BLaER1 treated with 17β-estradiol and CSF1 and Interleukin-3, amounts not matched to agents 10 nM and 100 nM (cell line): ENCODE data around the gene LPCAT1.
A peak's percentile ranks its signal among the peaks of the same experiment; 100 is the strongest.

Source experiments
- H3K27ac ChIP-seq, 11 experiments: shearing (Covaris generic); formaldehyde crosslinking; 2 replicates each; pipeline ENCODE4 v1.8.1; 2022
- H3K27me3 ChIP-seq, 11 experiments: shearing (Covaris generic); formaldehyde crosslinking; 2 replicates each; pipeline ENCODE4 v1.8.1; 2022
- H3K36me3 ChIP-seq, 11 experiments: shearing (Covaris generic); formaldehyde crosslinking; 2 replicates each; pipeline ENCODE4 v1.8.1; 2022
- H3K4me1 ChIP-seq, 10 experiments: shearing (Covaris generic); formaldehyde crosslinking; 2 replicates each; pipeline ENCODE4 v1.8.1; 2022
- H3K4me2 ChIP-seq, 11 experiments: shearing (Covaris generic); formaldehyde crosslinking; 2 replicates each; pipeline ENCODE4 v1.8.1; 2022
- H3K4me3 ChIP-seq, 10 experiments: shearing (Covaris generic); formaldehyde crosslinking; 2 replicates each; pipeline ENCODE4 v1.8.1; 2022
- H3K9ac ChIP-seq, 11 experiments: shearing (Covaris generic); formaldehyde crosslinking; 2 replicates each; pipeline ENCODE4 v1.8.1; 2022
- H3K9me3 ChIP-seq, 11 experiments: shearing (Covaris generic); formaldehyde crosslinking; replicated peaks in 1 of 11; 2 replicates each; pipeline ENCODE4 v1.8.1; 2022
- H4K20me1 ChIP-seq, 11 experiments: shearing (Covaris generic); formaldehyde crosslinking; 2 replicates each; pipeline ENCODE4 v1.8.1; 2022
- Cebpa-rat ChIP-seq, 11 experiments: shearing (Covaris generic); IDR thresholded peaks; 2 replicates each; pipeline ENCODE4 v1.8.1; 2022

LPCAT1 gene

DNA sequence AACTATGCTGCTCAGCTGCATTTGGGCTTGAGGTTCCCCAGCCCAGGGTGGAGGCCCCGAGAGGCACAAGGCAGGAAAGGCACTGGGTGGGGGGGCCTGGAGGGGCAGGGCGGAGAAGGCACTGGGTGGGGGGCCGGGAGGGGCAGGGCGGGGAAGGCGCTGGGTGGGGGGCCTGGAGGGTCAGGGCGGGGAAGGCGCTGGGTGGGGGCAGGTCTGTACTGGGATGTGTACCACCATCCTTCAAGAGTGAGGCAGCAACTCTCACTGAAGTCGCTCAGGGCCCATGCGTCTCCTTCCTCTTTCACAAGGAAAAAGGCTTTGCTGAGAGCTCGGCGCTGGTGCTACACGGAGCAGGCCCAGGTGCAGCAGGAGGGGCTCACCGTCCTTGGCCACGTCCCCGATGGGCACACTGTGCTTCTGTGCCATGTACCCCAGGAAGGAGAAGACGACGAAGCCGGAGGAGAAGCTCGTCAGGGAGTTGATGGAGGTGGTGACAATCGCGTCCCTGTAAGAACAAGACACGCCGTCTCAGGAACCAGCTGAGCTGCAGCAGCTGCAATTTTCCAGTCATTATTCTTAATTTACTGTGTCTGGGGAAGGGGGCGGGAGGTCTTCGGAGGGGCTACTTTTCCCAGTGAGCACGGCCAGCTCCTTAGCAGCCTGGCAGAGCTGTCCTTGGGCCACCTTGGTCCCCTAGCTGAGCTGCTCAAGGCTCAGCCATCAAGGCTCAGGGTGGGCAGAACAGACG is 109.3 kb downstream of the LPCAT1 start:
- H3K27ac ChIP-seq = no peak overlapping the region

DNA sequence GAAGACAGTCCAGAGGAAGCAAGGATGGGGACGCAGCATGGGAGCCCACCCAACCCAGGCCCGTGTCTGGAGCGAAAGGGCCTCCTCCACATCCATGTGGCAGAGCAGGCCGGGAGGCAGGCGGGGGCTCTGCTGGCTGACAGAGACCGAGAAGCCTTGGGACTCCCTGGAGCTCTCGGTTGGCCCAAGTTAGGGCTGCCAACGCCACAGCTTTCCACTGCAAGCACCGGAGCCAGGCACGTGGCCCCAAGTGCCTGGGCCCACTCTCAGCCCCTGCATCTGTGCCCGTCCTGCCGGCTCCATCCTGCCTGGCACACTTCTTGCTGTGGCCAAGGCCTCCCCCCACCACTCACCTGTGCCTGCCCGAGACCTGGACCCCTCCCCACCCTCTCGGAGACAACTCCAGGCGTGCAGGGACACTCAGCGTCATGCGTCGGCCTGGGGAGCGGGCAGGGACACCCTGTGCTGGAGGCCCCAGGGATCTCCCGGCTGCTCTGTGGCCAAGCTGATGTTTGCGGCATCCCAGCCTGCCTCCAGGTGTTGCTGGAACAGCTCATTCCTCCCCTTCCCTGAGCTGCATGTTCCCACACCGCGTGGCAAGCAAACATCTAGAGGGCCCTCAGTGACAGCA is 110.0 kb downstream of the LPCAT1 start:
- TF ChIP-seq Cebpa-rat (IDR thresholded peaks at IDR 0.05) = no peak
- Histone ChIP-seq H4K20me1 (peaks cover 0 to 40% (median 0%) of the 10 kb centered on the region in 11 experiments; a peak in 7 of 22 replicates), H3K9ac (no peak overlapping the region), H3K4me3 (no peak overlapping the region), H3K4me1 (peaks cover 12 to 79% (median 57%) of the 10 kb centered on the region in 10 experiments), H3K27ac (no peak overlapping the region), H3K4me2 (peak overlapping the region in 8 of 11 experiments; percentile 30 to 91 (median 82); a peak in 15 of 22 replicates), H3K27me3 (no peaks in the 10 kb centered on the region; a peak in 1 of 22 replicates), H3K36me3 (no peaks in the 10 kb centered on the region), H3K9me3 (peaks cover 0 to 27% (median 16%) of the 10 kb centered on the region in 11 experiments; a peak in 14 of 22 replicates)

More for the DNA sequence above, 109.3 kb downstream of the LPCAT1 start:
- H3K36me3 ChIP-seq = no peaks in the 10 kb centered on the region
- H4K20me1 ChIP-seq = peaks cover 0 to 33% (median 0%) of the 10 kb centered on the region in 11 experiments; a peak in 6 of 22 replicates
- peaks cover 9 to 79% (median 54%) of the 10 kb centered on the region in 10 experiments; a peak in 19 of 20 replicates for H3K4me1 ChIP-seq
- H3K4me3 ChIP-seq = no peak overlapping the region
- H3K27me3 ChIP-seq = no peaks in the 10 kb centered on the region; a peak in 1 of 22 replicates
- peaks cover 0 to 27% (median 16%) of the 10 kb centered on the region in 11 experiments; a peak in 14 of 22 replicates for H3K9me3 ChIP-seq
- TF ChIP-seq Cebpa-rat (IDR thresholded peaks at IDR 0.05) = no peak
- H3K9ac ChIP-seq = peak overlapping the region in 3 of 11 experiments; percentile 2 to 51 (median 19); a peak in 3 of 22 replicates
- peak overlapping the region; percentile 22 to 91 (median 78); a peak in 19 of 22 replicates for H3K4me2 ChIP-seq

DNA sequence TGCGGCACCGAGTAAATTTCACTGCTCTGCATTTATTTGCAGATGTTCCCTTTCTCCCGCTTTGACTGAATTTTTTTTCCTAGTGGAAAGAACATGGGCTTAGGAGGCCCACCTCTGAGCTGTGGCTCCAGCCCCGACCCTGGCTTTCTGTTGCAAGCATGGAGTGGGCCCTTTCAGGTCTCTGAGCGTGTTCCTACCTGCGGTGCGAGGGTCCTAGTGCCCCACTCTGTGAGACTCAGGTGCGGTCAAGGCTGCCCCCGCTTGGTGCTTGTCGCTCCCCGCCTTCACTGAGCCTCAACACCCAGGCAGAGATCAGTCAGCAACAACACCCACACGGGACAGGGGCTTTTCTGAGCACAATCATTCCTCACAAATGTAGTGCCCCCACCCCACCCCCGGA is 110.5 kb downstream of the LPCAT1 start:
- Histone ChIP-seq H3K9ac (no peak overlapping the region), H3K9me3 (peaks cover 0 to 24% (median 13%) of the 10 kb centered on the region in 11 experiments; a peak in 14 of 22 replicates), H3K4me3 (no peak overlapping the region)

GRCh38 chr5:1412621-1413020 is 111.1 kb downstream of the LPCAT1 start:
- Histone ChIP-seq H3K27me3 (no peaks in the 10 kb centered on the region; a peak in 1 of 22 replicates), H3K4me3 (no peak overlapping the region), H3K4me1 (peaks cover 15 to 82% (median 63%) of the 10 kb centered on the region in 10 experiments), H3K36me3 (no peaks in the 10 kb centered on the region), H3K9me3 (peaks cover 0 to 19% (median 12%) of the 10 kb centered on the region in 11 experiments; a peak in 14 of 22 replicates), H3K9ac (no peak overlapping the region), H3K4me2 (peak overlapping the region; percentile 13 to 91 (median 78); a peak in 20 of 22 replicates), H4K20me1 (peaks cover 0 to 47% (median 0%) of the 10 kb centered on the region in 11 experiments; a peak in 7 of 22 replicates), H3K27ac (no peak overlapping the region)
- no peak for TF ChIP-seq Cebpa-rat (IDR thresholded peaks at IDR 0.05)

More for the DNA sequence above, 110.5 kb downstream of the LPCAT1 start:
- Histone ChIP-seq H3K4me2 (peak overlapping the region in 8 of 11 experiments; percentile 20 to 91 (median 82); a peak in 14 of 22 replicates), H3K27ac (no peak overlapping the region), H4K20me1 (peaks cover 0 to 45% (median 0%) of the 10 kb centered on the region in 11 experiments; a peak in 7 of 22 replicates), H3K27me3 (no peaks in the 10 kb centered on the region; a peak in 1 of 22 replicates), H3K4me1 (peaks cover 15 to 85% (median 62%) of the 10 kb centered on the region in 10 experiments), H3K36me3 (no peaks in the 10 kb centered on the region)
- TF ChIP-seq Cebpa-rat (IDR thresholded peaks at IDR 0.05) = no peak

GRCh38 chr5:1412163-1412562 is 111.6 kb downstream of the LPCAT1 start:
- no peak overlapping the region for H3K9ac ChIP-seq
- no peaks in the 10 kb centered on the region for H3K36me3 ChIP-seq
- no peak overlapping the region for H3K27ac ChIP-seq
- no peak overlapping the region for H3K4me3 ChIP-seq
- peaks cover 0 to 47% (median 0%) of the 10 kb centered on the region in 11 experiments; a peak in 7 of 22 replicates for H4K20me1 ChIP-seq
- peaks cover 15 to 82% (median 63%) of the 10 kb centered on the region in 10 experiments for H3K4me1 ChIP-seq
- TF ChIP-seq Cebpa-rat (IDR thresholded peaks at IDR 0.05) = no peak
- H3K4me2 ChIP-seq = peak overlapping the region; percentile 13 to 91 (median 78); a peak in 20 of 22 replicates
- no peaks in the 10 kb centered on the region; a peak in 1 of 22 replicates for H3K27me3 ChIP-seq
- H3K9me3 ChIP-seq = peaks cover 0 to 14% (median 9%) of the 10 kb centered on the region in 11 experiments; a peak in 13 of 22 replicates
